NCI-H1105 (cell line): Measurements from ENCODE around the gene KCNJ6.

Experiments
- DNase-seq: peaks from one replicate; lab custom pipeline; 2025; lab: John Stamatoyannopoulos, UW

The KCNJ6 gene

GRCh38 chr21:37865156-37865555 lies 51.1 kb downstream of the KCNJ6 start:
- DNase-seq, result no peak

GRCh38 chr21:37863842-37864241 lies 52.4 kb downstream of the KCNJ6 start:
- DNase-seq, result no peak

GRCh38 chr21:37862536-37862935 lies 53.7 kb downstream of the KCNJ6 start:
- peak; percentile 12 for DNase-seq

- no peak for DNase-seq
These were observed 54.7 kb downstream of the KCNJ6 start for GRCh38 chr21:37861561-37861960.

GRCh38 chr21:37860416-37860815 lies 55.8 kb downstream of the KCNJ6 start:
- DNase-seq, result no peak

GRCh38 chr21:37855647-37856625 lies 60.3 kb downstream of the KCNJ6 start:
- DNase-seq, result no peak

GRCh38 chr21:37855271-37855646 lies 61.0 kb downstream of the KCNJ6 start:
- no peak for DNase-seq

- no peak for DNase-seq
These were observed 66.7 kb downstream of the KCNJ6 start for GRCh38 chr21:37849506-37850102.

GRCh38 chr21:37848721-37849490 lies 67.4 kb downstream of the KCNJ6 start:
- DNase-seq, result no peak

- DNase-seq, result peak; percentile 56
These were observed 70.7 kb downstream of the KCNJ6 start for GRCh38 chr21:37845535-37845934.

GRCh38 chr21:37843191-37843590 lies 73.1 kb downstream of the KCNJ6 start:
- DNase-seq, result no peak

- DNase-seq, result no peak
These were observed 73.9 kb downstream of the KCNJ6 start for GRCh38 chr21:37842163-37842919.

- DNase-seq, result no peak
These were observed 78.9 kb downstream of the KCNJ6 start for GRCh38 chr21:37837381-37837780.

- DNase-seq, result no peak
These were observed 80.8 kb downstream of the KCNJ6 start for GRCh38 chr21:37835481-37835880.

GRCh38 chr21:37833301-37833700 lies 83.0 kb downstream of the KCNJ6 start:
- no peak for DNase-seq

GRCh38 chr21:37829447-37829846 lies 86.8 kb downstream of the KCNJ6 start:
- no peak for DNase-seq

- DNase-seq, result no peak
These were observed 87.3 kb downstream of the KCNJ6 start for GRCh38 chr21:37828991-37829390.

GRCh38 chr21:37828556-37828955 lies 87.7 kb downstream of the KCNJ6 start:
- no peak for DNase-seq

- no peak for DNase-seq
These were observed 88.3 kb downstream of the KCNJ6 start for GRCh38 chr21:37827913-37828312.

- no peak for DNase-seq
These were observed 94.3 kb downstream of the KCNJ6 start for GRCh38 chr21:37821786-37822450.

GRCh38 chr21:37821092-37821491 lies 95.2 kb downstream of the KCNJ6 start:
- DNase-seq, result no peak
